ENCODE data around the gene ATP8B3. TPM values are rescaled to one million over a fixed set of nuclear protein-coding genes. Genes with fewer than 3 reads are reported as not detected.

Gene ATP8B3
- polyA plus RNA-seq, 1 donor (not counting 4 experiments of a cell fraction or from before 2014, with no cell fraction given): 0.98 TPM

GRCh38 chr19:1845125-1845515 is 33.0 kb upstream of the ATP8B3 start:
- no peak overlapping the region for H3K27ac ChIP-seq (ENCODE audit: control insufficient read depth, insufficient read depth, low read length)
- no peaks in the 10 kb centered on the region for H3K9me3 ChIP-seq (ENCODE audit: control insufficient read depth, low read depth, low read length)
- H3K4me1 ChIP-seq (ENCODE audit: control insufficient read depth, extremely low read depth, insufficient read depth, low read length): peaks cover 62% of the 10 kb centered on the region
- dilution Hi-C loops (cut with MboI; ENCODE audit: extremely low pct_ligation_motif_present, low sequenced_read_pairs): no loop called here
- no peak overlapping the region for H2AFZ ChIP-seq (ENCODE audit: control insufficient read depth, low read length)
- no peak for FAIRE-seq
- DNase-seq (ENCODE audit: low read depth, low spot score): no peak
- H3K9me1 ChIP-seq (ENCODE audit: control insufficient read depth, extremely low read depth, insufficient read depth, low read length): no peaks in the 10 kb centered on the region
- no peak overlapping the region for H3K4me2 ChIP-seq (ENCODE audit: control insufficient read depth, extremely low read depth, insufficient read depth, low read depth, low read length)
- H4K20me1 ChIP-seq (ENCODE audit: control insufficient read depth, extremely low read depth, insufficient read depth, low read length): peaks cover 27% of the 10 kb centered on the region
- H3K27me3 ChIP-seq (ENCODE audit: control insufficient read depth, extremely low read depth, insufficient read depth, low read length): no peaks in the 10 kb centered on the region
- peaks cover 6 to 14% of the 10 kb centered on the region in 2 experiments for H3K36me3 ChIP-seq (ENCODE audit: control insufficient read depth in 2 of 2, extremely low read depth in 1 of 2, insufficient read depth in 2 of 2, low read length in 2 of 2)
- H3K4me3 ChIP-seq (ENCODE audit: control insufficient read depth in 2 of 3, extremely low read depth in 1 of 3, insufficient read depth in 2 of 3, low read depth in 1 of 3, low read length in 3 of 3): no peak overlapping the region
- TF ChIP-seq EZH2 (IDR thresholded peaks at IDR 0.05; ENCODE audit: low read length) (no peak), CTCF (optimal IDR thresholded peaks at IDR 0.05 in 1 of 3, IDR thresholded peaks at IDR 0.05 in 1 of 3, conservative IDR thresholded peaks at IDR 0.05 in 1 of 3; ENCODE audit: extremely low read depth in 1 of 3, insufficient read depth in 2 of 3, low read length in 3 of 3) (no peak)
- H3K79me2 ChIP-seq (ENCODE audit: control insufficient read depth, insufficient read depth, low read length): peaks cover 78% of the 10 kb centered on the region
- peak overlapping the region; percentile 72 for H3K9ac ChIP-seq (ENCODE audit: control insufficient read depth, extremely low read depth, insufficient read depth, low read length)

GRCh38 chr19:1844513-1845124 is 32.5 kb upstream of the ATP8B3 start:
- H3K4me2 ChIP-seq (ENCODE audit: control insufficient read depth, extremely low read depth, insufficient read depth, low read depth, low read length): peak overlapping the region; percentile 82
- no peak for FAIRE-seq
- H4K20me1 ChIP-seq (ENCODE audit: control insufficient read depth, extremely low read depth, insufficient read depth, low read length): peaks cover 29% of the 10 kb centered on the region

More at GRCh38 chr19:1844513-1845124, 32.5 kb upstream of the ATP8B3 start:
- peaks cover 83% of the 10 kb centered on the region for H3K79me2 ChIP-seq (ENCODE audit: control insufficient read depth, insufficient read depth, low read length)
- peaks cover 62% of the 10 kb centered on the region for H3K4me1 ChIP-seq (ENCODE audit: control insufficient read depth, extremely low read depth, insufficient read depth, low read length)
- H3K36me3 ChIP-seq (ENCODE audit: control insufficient read depth in 2 of 2, extremely low read depth in 1 of 2, insufficient read depth in 2 of 2, low read length in 2 of 2): peaks cover 4 to 18% of the 10 kb centered on the region in 2 experiments
- peak overlapping the region; percentile 72 for H3K9ac ChIP-seq (ENCODE audit: control insufficient read depth, extremely low read depth, insufficient read depth, low read length)
- dilution Hi-C loops (cut with MboI; ENCODE audit: extremely low pct_ligation_motif_present, low sequenced_read_pairs): no loop called here
- no peaks in the 10 kb centered on the region for H3K9me3 ChIP-seq (ENCODE audit: control insufficient read depth, low read depth, low read length)
- TF ChIP-seq EZH2 (IDR thresholded peaks at IDR 0.05; ENCODE audit: low read length): no peak
- TF ChIP-seq CTCF (optimal IDR thresholded peaks at IDR 0.05 in 1 of 3, IDR thresholded peaks at IDR 0.05 in 1 of 3, conservative IDR thresholded peaks at IDR 0.05 in 1 of 3; ENCODE audit: extremely low read depth in 1 of 3, insufficient read depth in 2 of 3, low read length in 3 of 3): peak in 1 of 3 experiments; percentile 23
- DNase-seq (ENCODE audit: low read depth, low spot score): no peak
- H3K27me3 ChIP-seq (ENCODE audit: control insufficient read depth, extremely low read depth, insufficient read depth, low read length): no peaks in the 10 kb centered on the region
- H3K4me3 ChIP-seq (ENCODE audit: control insufficient read depth in 2 of 3, extremely low read depth in 1 of 3, insufficient read depth in 2 of 3, low read depth in 1 of 3, low read length in 3 of 3): peak overlapping the region in 1 of 3 experiments; percentile 56
- H3K9me1 ChIP-seq (ENCODE audit: control insufficient read depth, extremely low read depth, insufficient read depth, low read length): no peaks in the 10 kb centered on the region
- no peak overlapping the region for H2AFZ ChIP-seq (ENCODE audit: control insufficient read depth, low read length)
- H3K27ac ChIP-seq (ENCODE audit: control insufficient read depth, insufficient read depth, low read length): peak overlapping the region; percentile 73
